ENCODE data around the gene PRKRA.
"Not testable (repeated sequence)": the region's sequence is repeated elsewhere in the genome, so short reads cannot be mapped to it uniquely, and the experiment has no call there.

DNA sequence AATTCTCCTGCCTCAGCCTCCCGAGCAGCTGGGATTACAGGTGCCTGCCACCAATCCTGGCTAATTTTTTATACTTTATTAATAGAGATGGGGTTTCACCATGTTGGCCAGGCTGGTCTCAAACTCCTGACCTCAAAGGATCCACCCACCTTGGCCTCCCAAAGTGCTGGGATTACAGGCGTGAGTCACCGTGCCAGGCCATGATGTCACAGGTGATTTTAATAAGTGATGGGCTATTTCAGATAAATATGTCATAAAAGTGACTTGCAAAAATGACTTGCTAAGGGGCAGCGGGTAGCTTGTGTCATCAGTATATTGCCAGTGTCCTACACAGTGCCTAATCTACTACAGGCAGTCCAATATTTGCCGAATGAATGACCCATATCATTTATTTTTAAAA is 20.3 kb upstream of the PRKRA start:
- TF ChIP-seq BHLHE40 (IDR thresholded peaks at IDR 0.05; ENCODE audit: borderline replicate concordance); SUZ12 (IDR thresholded peaks at IDR 0.05); CTBP1 (IDR thresholded peaks at IDR 0.05; ENCODE audit: borderline replicate concordance); FOXM1 (IDR thresholded peaks at IDR 0.05; ENCODE audit: borderline replicate concordance); HDGF (IDR thresholded peaks at IDR 0.05; ENCODE audit: borderline replicate concordance); SP1 (IDR thresholded peaks at IDR 0.05); ELF4 (IDR thresholded peaks at IDR 0.05); TARDBP (IDR thresholded peaks at IDR 0.05): not testable (repeated sequence)
- TF ChIP-seq, protein P1, sequence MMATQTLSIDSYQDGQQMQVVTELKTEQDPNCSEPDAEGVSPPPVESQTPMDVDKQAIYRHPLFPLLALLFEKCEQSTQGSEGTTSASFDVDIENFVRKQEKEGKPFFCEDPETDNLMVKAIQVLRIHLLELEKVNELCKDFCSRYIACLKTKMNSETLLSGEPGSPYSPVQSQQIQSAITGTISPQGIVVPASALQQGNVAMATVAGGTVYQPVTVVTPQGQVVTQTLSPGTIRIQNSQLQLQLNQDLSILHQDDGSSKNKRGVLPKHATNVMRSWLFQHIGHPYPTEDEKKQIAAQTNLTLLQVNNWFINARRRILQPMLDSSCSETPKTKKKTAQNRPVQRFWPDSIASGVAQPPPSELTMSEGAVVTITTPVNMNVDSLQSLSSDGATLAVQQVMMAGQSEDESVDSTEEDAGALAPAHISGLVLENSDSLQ (IDR thresholded peaks at IDR 0.05): not testable (repeated sequence)

Data from HEK293T (cell line).